HG03439 (cell line): Measurements from ENCODE around the gene CCDC187.

ENCODE experiments used
- ATAC-seq: cut with Tn5 transposase; IDR thresholded peaks from one replicate; pipeline ENCODE4 v1.9.1; 2021; ENCODE audit warnings: mild to moderate bottlenecking, moderate library complexity; ENCODE audit not compliant: unreplicated experiment

Gene CCDC187

DNA sequence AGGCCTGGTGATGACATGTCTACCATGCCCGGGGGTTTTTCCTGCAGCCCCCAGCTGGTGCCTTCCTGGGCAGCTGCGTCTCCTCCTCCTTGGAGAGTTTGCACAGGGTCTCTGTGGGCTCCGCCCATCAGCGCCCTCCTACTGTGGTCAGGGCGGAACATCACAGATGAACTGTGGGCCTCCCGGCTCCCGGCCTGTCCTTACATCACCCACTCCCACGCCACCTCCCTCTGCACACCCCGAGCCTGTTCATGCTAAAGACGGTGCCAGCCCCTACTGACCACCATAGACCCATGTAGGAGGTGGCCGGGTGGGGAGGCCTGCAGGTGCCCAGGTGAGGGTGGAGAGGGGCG, 36.0 kb upstream of the CCDC187 start:
- no peak for ATAC-seq

GRCh38 chr9:136339173-136339957, 35.5 kb upstream of the CCDC187 start:
- ATAC-seq = no peak

DNA sequence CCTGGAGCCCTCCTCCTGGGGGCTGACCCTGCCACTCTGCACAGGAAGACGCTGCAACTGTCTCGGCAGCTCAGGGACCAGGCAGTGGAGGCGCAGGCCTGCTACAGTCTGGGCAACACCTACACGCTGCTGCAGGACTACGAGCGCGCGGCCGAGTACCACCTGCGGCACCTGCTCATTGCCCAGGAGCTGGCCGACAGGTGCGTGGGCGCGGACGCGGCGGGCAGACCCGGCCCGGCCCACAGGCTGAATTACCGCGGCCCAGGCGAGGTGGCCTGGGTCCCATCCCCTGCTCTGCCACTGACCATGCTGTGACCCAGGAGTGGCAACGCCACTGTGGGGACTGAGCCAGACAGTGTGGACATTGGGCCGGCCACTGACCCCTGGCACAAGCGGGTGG, 34.6 kb upstream of the CCDC187 start:
- no peak for ATAC-seq

GRCh38 chr9:136337416-136338395, 33.8 kb upstream of the CCDC187 start:
- no peak for ATAC-seq

GRCh38 chr9:136336881-136337280, 33.0 kb upstream of the CCDC187 start:
- ATAC-seq = no peak

- no peak for ATAC-seq
Measured at GRCh38 chr9:136336156-136336870, 32.4 kb upstream of the CCDC187 start.

DNA sequence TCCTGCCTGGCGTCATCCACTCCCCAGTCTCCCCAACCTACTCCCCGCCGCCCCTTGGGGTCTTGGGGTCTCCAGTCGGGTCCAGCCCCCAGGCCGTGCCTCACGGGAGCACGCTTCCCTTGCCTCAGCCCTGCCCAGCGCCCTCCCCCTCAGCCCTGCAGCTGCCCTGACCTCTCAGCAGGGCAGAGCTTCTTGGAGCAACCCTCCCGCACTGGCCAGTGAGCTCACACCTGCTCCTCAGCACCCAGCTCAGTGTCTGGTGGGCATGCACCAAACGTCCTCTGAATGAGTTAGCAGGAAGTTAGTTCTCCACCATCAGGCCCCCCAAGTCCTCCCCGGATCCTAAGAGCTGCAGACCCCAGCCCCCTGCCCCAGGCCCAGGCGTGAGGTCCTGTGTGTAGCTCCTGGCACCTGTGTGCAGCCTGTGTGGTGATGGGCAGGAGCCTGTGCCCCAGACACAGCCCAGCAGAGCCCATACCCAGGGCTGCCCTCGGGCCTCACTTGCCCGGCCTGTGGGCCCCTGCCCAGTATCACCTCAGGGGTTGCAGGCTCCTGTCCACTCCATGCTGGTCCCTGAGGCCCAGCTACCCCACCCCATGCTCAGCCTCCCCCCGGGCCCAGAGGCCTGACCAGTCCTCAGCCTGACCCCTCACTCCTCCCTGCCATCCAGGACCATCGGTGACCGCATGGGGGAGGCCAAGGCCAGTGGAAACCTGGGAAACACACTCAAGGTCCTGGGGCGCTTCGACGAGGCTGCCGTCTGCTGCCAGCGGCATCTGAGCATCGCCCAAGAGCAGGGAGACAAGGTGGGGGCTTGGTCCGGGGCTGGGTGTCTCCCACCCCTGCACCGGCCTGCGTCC, 31.6 kb upstream of the CCDC187 start:
- ATAC-seq = no peak

- no peak for ATAC-seq
Measured at GRCh38 chr9:136334541-136334940, 30.6 kb upstream of the CCDC187 start.

DNA sequence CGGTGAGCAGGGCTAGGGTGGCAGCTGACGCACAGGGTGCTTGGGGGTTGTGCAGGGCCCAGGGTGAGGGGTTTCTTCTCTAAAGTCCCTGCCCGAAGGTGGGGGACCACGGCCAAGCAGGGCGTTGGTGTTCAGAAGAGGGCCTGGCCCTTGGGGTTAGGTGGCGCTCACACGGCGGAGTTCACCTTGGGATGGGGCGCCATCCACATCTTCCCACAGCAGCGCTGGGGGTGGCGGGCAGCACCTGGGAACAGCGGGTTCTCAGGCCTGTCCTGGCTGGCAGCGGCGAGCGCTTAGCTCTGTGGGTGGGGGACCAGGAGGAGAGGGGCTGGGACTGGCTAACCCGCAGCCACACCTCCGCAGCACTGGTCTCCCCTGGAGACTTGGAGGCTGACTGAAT, 29.6 kb upstream of the CCDC187 start:
- no peak for ATAC-seq

DNA sequence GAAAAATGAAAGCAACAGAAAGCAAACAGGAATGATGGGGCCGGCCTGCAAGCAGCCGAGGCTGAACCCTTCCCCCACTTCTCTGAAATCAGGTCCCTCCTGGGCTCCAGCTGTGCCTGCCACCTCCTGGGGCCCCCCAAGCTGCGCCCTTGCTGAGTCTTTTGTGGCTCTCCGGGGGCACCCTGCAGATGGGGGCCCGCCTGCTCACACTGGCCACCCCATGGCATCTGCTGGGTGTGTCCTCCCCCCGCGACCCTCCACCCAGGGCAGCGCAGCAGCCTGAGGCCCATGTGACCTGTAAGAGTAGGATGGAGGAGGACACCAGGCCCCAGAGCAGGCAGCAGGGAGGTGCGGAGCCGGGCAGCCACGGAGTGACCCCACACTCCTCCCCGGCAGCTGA, 29.2 kb upstream of the CCDC187 start:
- no peak for ATAC-seq

GRCh38 chr9:136332482-136332983, 28.6 kb upstream of the CCDC187 start:
- ATAC-seq = no peak

DNA sequence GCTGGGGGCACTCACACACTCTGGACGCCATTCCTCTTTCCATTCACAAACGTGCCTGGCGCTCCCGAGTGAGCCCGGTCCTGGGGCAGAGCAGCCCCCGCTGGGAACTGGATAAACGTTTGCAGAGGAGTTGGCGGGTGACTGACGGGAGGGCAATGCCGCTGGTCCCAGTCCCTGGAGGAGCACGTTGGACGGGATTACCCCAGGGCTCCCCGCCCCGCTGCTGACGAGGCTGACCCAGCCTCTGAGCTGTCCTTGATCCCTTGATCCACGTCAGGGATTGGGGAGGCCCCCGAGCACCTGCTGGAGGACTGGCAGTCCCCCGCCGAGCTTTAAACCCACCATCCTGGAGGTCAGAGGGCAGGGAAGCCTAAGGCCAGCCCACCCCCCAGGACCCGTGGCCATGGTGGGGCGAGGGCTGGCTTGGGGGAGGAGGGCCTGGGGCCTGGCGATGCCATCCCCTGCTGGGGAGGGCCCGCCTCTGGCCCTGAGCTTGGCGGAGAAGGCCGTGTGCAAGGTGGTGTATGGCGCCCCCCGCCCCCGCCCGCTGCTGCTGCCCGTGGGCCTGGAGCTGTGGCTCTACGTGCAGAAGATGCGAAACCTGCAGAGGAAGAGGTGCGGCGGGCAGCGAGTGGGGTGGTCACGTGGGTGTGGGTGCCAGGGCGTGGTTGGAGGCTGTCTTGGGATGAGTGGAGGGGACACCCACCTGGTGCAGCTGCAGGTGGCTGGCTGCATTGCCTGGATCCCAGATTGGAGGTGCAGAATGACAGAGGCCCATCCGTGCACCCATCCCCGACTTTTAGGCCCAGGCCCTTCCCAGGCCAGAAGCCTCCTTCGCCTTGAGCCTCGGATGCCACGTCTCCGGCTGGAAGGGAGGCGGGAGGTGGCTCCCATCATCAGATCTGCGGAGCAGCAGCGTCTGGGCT, 27.9 kb upstream of the CCDC187 start:
- no peak for ATAC-seq

DNA sequence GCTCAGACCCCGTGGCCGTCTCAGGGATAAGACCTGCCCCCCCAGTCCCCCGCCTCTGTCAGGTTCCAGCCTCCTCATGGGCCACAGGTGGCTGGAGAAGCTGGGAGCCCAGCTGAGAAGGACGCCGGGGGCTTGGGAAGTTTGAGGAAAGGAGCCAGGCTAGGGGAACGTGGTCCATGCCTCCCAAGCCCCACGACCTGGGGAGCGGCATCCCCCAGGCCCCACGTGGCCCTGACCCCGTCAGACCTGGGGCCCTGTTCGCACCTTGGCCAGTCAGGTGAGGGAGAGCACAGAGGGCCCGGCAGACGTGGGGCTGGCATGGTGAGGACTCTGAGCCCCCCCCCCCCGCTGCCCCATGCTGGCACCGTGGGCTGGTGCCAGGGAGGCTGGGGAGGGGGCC, 27.1 kb upstream of the CCDC187 start:
- ATAC-seq = no peak

- no peak for ATAC-seq
Measured at GRCh38 chr9:136330406-136330990, 26.6 kb upstream of the CCDC187 start.

DNA sequence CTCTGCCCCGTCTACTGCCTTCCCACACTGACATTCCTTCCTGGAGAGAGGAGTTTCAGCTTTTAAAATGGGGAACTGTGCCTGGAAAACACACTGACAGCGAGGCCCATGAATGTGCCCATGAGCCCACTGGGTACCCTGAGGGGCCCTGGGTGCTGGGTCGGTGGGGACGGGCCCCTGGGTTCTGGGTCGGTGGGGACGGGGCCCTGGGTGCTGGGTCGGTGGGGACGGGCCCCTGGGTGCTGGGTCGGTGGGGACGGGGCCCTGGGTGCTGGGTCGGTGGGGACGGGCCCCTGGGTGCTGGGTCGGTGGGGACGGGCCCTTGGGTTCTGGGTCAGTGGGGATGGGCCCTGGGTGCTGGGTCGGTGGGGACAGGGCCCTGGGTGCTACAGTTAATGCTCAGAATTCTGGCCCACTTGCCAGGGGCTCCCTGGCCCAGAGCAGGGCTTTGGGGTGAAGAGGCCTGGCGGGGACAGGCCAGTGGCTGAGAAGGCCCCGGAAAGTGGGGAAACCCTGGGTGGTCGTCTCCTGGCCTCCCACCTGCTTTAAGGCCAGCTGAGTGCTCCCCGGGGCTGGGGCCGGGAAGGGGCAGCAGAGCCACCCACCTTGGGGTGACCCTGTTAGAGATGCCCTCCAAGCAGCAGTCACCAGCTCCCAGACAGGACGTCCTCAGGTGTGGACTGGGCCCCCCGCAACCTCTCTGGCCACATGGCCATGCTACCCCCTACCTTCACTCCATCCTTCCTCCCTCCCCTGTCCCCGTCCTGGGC, 25.9 kb upstream of the CCDC187 start:
- no peak for ATAC-seq

GRCh38 chr9:136329211-136329627, 25.3 kb upstream of the CCDC187 start:
- ATAC-seq = no peak

DNA sequence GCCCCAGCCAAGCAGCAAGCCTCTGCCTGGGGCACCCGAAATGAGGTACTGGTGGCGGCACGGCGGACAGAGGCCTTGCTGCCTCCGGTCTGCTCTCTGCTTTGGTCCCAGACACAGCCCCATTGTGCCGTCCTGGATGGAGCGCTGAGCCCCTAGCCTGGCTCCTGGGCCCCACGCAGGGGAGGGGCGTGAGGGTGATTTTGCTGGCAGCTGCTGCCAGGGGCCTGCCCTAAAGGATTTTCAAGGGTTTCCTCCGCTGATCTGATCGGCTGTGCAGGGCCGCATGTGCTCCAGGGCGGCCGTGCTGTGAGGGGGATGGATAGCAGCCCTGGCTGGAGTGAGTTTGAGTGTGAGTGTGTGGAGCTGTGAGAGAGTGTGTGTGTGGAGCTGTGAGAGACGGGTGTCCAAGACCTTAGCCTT, 24.7 kb upstream of the CCDC187 start:
- no peak for ATAC-seq

- ATAC-seq = no peak
Measured at GRCh38 chr9:136328011-136328621, 24.2 kb upstream of the CCDC187 start.
